SH-SY5Y (cell line): ENCODE results near the gene PYGB.

ENCODE experiments used
- GATA2 ChIP-seq: IDR thresholded peaks from 2 replicates; pipeline ENCODE4 v1.6.1; 2011; ENCODE audit warnings: mild to moderate bottlenecking, low read depth, low read length
- GATA3 ChIP-seq: IDR thresholded peaks from 2 replicates; pipeline ENCODE4 v1.6.1; 2011; ENCODE audit warnings: low read depth, mild to moderate bottlenecking, low read length, moderate library complexity

GRCh38 chr20:25280051-25280573 lies 32.2 kb downstream of the PYGB start:
- peak; percentile 90 for TF ChIP-seq GATA2
- no peak for TF ChIP-seq GATA3
